ENCODE data around the gene ICAM4. TPM values are rescaled to one million over a fixed set of nuclear protein-coding genes. Genes with fewer than 3 reads are reported as not detected.

ICAM4 gene
- total and polyA plus RNA-seq, 2 of the 13 experiments (the other 11 are each of a cell fraction or from before 2014, with no cell fraction given) = 2.9 to 4.0 TPM

- TF ChIP-seq ATF7 (IDR thresholded peaks at IDR 0.05) (no peak), ATF7 (CRISPR knock-in tag; IDR thresholded peaks at IDR 0.05) (no peak), ZNF232 (CRISPR knock-in tag; IDR thresholded peaks at IDR 0.05; ENCODE audit: borderline replicate concordance) (peak; percentile 31; the same call in 1 of the 2 replicates), CENPT (CRISPR knock-in tag; IDR thresholded peaks at IDR 0.05; ENCODE audit: low read depth) (no peak), ZNF572 (CRISPR knock-in tag; IDR thresholded peaks at IDR 0.05) (no peak), ZNF883 (CRISPR knock-in tag; IDR thresholded peaks at IDR 0.05; ENCODE audit: not compliant biosample characterization) (no peak), U2AF2 (IDR thresholded peaks at IDR 0.05; ENCODE audit: low read depth, low read length) (no peak), CEBPB (IDR thresholded peaks at IDR 0.05; ENCODE audit: borderline replicate concordance, low read depth, low read length) (no peak), SRSF4 (IDR thresholded peaks at IDR 0.05; ENCODE audit: low read depth, low read length, poor library complexity, severe bottlenecking) (no peak), ZNF704 (CRISPR knock-in tag; IDR thresholded peaks at IDR 0.05; ENCODE audit: borderline replicate concordance) (no peak), ZNF780A (CRISPR knock-in tag; IDR thresholded peaks at IDR 0.05) (no peak), GPN1 (CRISPR knock-in tag; IDR thresholded peaks at IDR 0.05; ENCODE audit: borderline replicate concordance) (no peak), IKZF4 (CRISPR knock-in tag; IDR thresholded peaks at IDR 0.05; ENCODE audit: borderline replicate concordance, low read depth, not compliant biosample characterization) (no peak), RBM39 (IDR thresholded peaks at IDR 0.05; ENCODE audit: low read depth, low read length, poor library complexity, severe bottlenecking) (no peak), MBD4 (IDR thresholded peaks at IDR 0.05; ENCODE audit: borderline replicate concordance, low read length) (no peak), CBX5 (CRISPR knock-in tag; IDR thresholded peaks at IDR 0.05; ENCODE audit: borderline replicate concordance) (no peak), SRY (CRISPR knock-in tag; IDR thresholded peaks at IDR 0.05) (no peak), RFXAP (CRISPR knock-in tag; IDR thresholded peaks at IDR 0.05; ENCODE audit: borderline replicate concordance) (no peak), ZNF776 (CRISPR knock-in tag; IDR thresholded peaks at IDR 0.05) (no peak)
- TF ChIP-seq, protein P1, sequence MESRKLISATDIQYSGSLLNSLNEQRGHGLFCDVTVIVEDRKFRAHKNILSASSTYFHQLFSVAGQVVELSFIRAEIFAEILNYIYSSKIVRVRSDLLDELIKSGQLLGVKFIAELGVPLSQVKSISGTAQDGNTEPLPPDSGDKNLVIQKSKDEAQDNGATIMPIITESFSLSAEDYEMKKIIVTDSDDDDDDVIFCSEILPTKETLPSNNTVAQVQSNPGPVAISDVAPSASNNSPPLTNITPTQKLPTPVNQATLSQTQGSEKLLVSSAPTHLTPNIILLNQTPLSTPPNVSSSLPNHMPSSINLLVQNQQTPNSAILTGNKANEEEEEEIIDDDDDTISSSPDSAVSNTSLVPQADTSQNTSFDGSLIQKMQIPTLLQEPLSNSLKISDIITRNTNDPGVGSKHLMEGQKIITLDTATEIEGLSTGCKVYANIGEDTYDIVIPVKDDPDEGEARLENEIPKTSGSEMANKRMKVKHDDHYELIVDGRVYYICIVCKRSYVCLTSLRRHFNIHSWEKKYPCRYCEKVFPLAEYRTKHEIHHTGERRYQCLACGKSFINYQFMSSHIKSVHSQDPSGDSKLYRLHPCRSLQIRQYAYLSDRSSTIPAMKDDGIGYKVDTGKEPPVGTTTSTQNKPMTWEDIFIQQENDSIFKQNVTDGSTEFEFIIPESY (CRISPR knock-in tag; IDR thresholded peaks at IDR 0.05) = no peak; the same call in 1 of the 2 replicates
- TF ChIP-seq, protein P2, sequence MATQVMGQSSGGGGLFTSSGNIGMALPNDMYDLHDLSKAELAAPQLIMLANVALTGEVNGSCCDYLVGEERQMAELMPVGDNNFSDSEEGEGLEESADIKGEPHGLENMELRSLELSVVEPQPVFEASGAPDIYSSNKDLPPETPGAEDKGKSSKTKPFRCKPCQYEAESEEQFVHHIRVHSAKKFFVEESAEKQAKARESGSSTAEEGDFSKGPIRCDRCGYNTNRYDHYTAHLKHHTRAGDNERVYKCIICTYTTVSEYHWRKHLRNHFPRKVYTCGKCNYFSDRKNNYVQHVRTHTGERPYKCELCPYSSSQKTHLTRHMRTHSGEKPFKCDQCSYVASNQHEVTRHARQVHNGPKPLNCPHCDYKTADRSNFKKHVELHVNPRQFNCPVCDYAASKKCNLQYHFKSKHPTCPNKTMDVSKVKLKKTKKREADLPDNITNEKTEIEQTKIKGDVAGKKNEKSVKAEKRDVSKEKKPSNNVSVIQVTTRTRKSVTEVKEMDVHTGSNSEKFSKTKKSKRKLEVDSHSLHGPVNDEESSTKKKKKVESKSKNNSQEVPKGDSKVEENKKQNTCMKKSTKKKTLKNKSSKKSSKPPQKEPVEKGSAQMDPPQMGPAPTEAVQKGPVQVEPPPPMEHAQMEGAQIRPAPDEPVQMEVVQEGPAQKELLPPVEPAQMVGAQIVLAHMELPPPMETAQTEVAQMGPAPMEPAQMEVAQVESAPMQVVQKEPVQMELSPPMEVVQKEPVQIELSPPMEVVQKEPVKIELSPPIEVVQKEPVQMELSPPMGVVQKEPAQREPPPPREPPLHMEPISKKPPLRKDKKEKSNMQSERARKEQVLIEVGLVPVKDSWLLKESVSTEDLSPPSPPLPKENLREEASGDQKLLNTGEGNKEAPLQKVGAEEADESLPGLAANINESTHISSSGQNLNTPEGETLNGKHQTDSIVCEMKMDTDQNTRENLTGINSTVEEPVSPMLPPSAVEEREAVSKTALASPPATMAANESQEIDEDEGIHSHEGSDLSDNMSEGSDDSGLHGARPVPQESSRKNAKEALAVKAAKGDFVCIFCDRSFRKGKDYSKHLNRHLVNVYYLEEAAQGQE (IDR thresholded peaks at IDR 0.05; ENCODE audit: borderline replicate concordance in 1 of 2, low read depth in 1 of 2, low read length in 2 of 2) = no peak
- TF ChIP-seq, protein P3, sequence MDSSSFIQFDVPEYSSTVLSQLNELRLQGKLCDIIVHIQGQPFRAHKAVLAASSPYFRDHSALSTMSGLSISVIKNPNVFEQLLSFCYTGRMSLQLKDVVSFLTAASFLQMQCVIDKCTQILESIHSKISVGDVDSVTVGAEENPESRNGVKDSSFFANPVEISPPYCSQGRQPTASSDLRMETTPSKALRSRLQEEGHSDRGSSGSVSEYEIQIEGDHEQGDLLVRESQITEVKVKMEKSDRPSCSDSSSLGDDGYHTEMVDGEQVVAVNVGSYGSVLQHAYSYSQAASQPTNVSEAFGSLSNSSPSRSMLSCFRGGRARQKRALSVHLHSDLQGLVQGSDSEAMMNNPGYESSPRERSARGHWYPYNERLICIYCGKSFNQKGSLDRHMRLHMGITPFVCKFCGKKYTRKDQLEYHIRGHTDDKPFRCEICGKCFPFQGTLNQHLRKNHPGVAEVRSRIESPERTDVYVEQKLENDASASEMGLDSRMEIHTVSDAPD (CRISPR knock-in tag; IDR thresholded peaks at IDR 0.05) = no peak
Measured at GRCh38 chr19:10238172-10238783, 48.5 kb upstream of the ICAM4 start (continued).
